Mesenchymal stem cell (in vitro differentiated cells and primary cell): ENCODE data around the gene ISLR2.

Source experiments
- DNase-seq: peaks from one replicate; pipeline ENCODE4 v3.0.0-alpha.2; 2013
- H2AFZ ChIP-seq: one replicate; pipeline ENCODE4 v1.6.1; 2013; ENCODE audit warnings: low read depth, mild to moderate bottlenecking, control low read depth, inconsistent platforms, low read length, moderate library complexity
- H2AK5ac ChIP-seq: 2 replicates; pipeline ENCODE4 v1.6.1; 2013; ENCODE audit warnings: low read length, moderate library complexity, mild to moderate bottlenecking, inconsistent platforms; ENCODE audit not compliant: severe bottlenecking
- H2BK120ac ChIP-seq: one replicate; pipeline ENCODE4 v1.6.1; 2013; ENCODE audit warnings: low read depth, mild to moderate bottlenecking, inconsistent platforms, low read length, moderate library complexity
- H2BK12ac ChIP-seq, 2 experiments: one replicate each; pipeline ENCODE4 v1.6.1; 2013; ENCODE audit warnings: inconsistent platforms in 2 of 2, low read length in 2 of 2, mild to moderate bottlenecking in 2 of 2, moderate library complexity in 2 of 2, control low read depth in 1 of 2
- H2BK15ac ChIP-seq: one replicate; pipeline ENCODE4 v1.6.1; 2013; ENCODE audit warnings: mild to moderate bottlenecking, low read depth, inconsistent platforms; ENCODE audit not compliant: poor library complexity, severe bottlenecking
- H2BK5ac ChIP-seq: 2 replicates; pipeline ENCODE4 v1.6.1; 2013; ENCODE audit warnings: low read depth, mild to moderate bottlenecking, low read length, control low read depth, inconsistent platforms; ENCODE audit not compliant: poor library complexity, severe bottlenecking
- H3K14ac ChIP-seq, 2 experiments: one replicate each; pipeline ENCODE4 v1.6.1; 2013; ENCODE audit warnings: inconsistent platforms in 2 of 2, low read length in 2 of 2, control low read depth in 1 of 2, mild to moderate bottlenecking in 1 of 2, moderate library complexity in 1 of 2
- H3K18ac ChIP-seq, 2 experiments: one replicate each; pipeline ENCODE4 v1.6.1; 2013; ENCODE audit warnings: inconsistent platforms in 2 of 2, low read length in 2 of 2, control low read depth in 1 of 2, low read depth in 1 of 2, mild to moderate bottlenecking in 1 of 2
- H3K23ac ChIP-seq, 2 experiments: one replicate each; pipeline ENCODE4 v1.6.1; 2013; ENCODE audit warnings: inconsistent platforms in 2 of 2, low read length in 2 of 2, mild to moderate bottlenecking in 2 of 2, moderate library complexity in 2 of 2, control low read depth in 1 of 2
- H3K27ac ChIP-seq: 2 replicates; pipeline ENCODE4 v1.5.1; 2013; ENCODE audit warnings: mild to moderate bottlenecking, moderate library complexity, low read length, control low read depth, inconsistent platforms; ENCODE audit not compliant: poor library complexity, severe bottlenecking
- H3K27me3 ChIP-seq, 2 experiments: 2 replicates each; pipeline versions ENCODE4 v1.6.1 to v1.7.0; 2013; ENCODE audit warnings: low read length in 2 of 2, mild to moderate bottlenecking in 2 of 2, moderate library complexity in 2 of 2, control low read depth in 1 of 2, inconsistent platforms in 1 of 2; ENCODE audit not compliant: control insufficient read depth in 1 of 2, insufficient read depth in 1 of 2
- H3K36me3 ChIP-seq, 2 experiments: 2 replicates each; pipeline versions ENCODE4 v1.6.1 to v1.7.0; 2013; ENCODE audit warnings: low read length in 2 of 2, control low read depth in 1 of 2, inconsistent platforms in 1 of 2, low read depth in 1 of 2, mild to moderate bottlenecking in 1 of 2; ENCODE audit not compliant: insufficient read depth in 2 of 2, control insufficient read depth in 1 of 2
- H3K4ac ChIP-seq, 2 experiments: one replicate each; pipeline ENCODE4 v1.6.1; 2013; ENCODE audit warnings: inconsistent platforms in 2 of 2, low read length in 2 of 2, mild to moderate bottlenecking in 2 of 2, moderate library complexity in 2 of 2, control low read depth in 1 of 2, low read depth in 1 of 2
- H3K4me1 ChIP-seq: 2 replicates; pipeline ENCODE4 v1.6.1; 2013; ENCODE audit warnings: low read depth, low read length, control low read depth; ENCODE audit not compliant: control insufficient read depth, insufficient read depth
- H3K4me2 ChIP-seq: 2 replicates; pipeline ENCODE4 v1.6.1; 2013; ENCODE audit warnings: low read length, mild to moderate bottlenecking, inconsistent platforms; ENCODE audit not compliant: poor library complexity, severe bottlenecking
- H3K4me3 ChIP-seq, 2 experiments: 2 replicates each; pipeline versions ENCODE4 v1.5.1 to v1.7.0; 2013; ENCODE audit warnings: low read length in 2 of 2, mild to moderate bottlenecking in 2 of 2, control low read depth in 1 of 2, low read depth in 1 of 2; ENCODE audit not compliant: insufficient read depth in 1 of 2
- H3K79me1 ChIP-seq: replicated peaks from 2 replicates; pipeline ENCODE4 v1.6.1; 2013; ENCODE audit warnings: mild to moderate bottlenecking, control low read depth, low read length, inconsistent platforms; ENCODE audit not compliant: poor library complexity, severe bottlenecking
- H3K9ac ChIP-seq: 2 replicates; pipeline ENCODE4 v1.7.0; 2013; ENCODE audit warnings: mild to moderate bottlenecking, low read length, moderate library complexity
- H3K9me3 ChIP-seq: 2 replicates; pipeline ENCODE4 v1.7.0; 2013; ENCODE audit warnings: mild to moderate bottlenecking, low read length; ENCODE audit not compliant: control insufficient read depth
- H4K8ac ChIP-seq: one replicate; pipeline ENCODE4 v1.6.1; 2013; ENCODE audit warnings: inconsistent platforms, mild to moderate bottlenecking, low read length, moderate library complexity
- H4K91ac ChIP-seq: one replicate; pipeline ENCODE4 v1.6.1; 2013; ENCODE audit warnings: mild to moderate bottlenecking, low read length, inconsistent platforms
- WGBS: methylation state at CpG from one replicate; pipeline ENCODE4 v1.1.7; 2013; ENCODE audit warnings: mixed read lengths; 5-methylcytosine and 5-hydroxymethylcytosine counted together

ISLR2 gene

DNA sequence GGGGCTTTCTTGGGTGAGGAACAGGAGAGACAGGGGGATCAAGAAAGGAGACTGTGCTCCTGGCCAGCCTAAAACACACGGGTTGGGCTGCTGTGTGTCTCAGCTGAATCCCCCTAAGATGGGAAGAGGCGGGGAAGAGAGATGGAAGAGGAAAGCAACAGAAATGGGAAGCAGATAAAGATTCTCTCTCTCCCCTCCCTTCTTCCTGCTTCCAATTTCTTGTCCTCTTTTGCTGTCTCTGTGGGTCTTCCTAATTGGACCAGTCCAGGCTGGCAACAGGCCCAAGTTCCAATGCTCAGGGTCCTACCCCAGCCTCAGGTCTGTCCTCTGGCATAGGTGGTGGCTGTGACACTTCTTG is 7.1 kb downstream of the ISLR2 start:
- H4K8ac ChIP-seq, result no peak overlapping the region
- no peak overlapping the region for H3K4me2 ChIP-seq
- H2AFZ ChIP-seq, result no peak overlapping the region
- no peak overlapping the region for H3K27ac ChIP-seq
- no peak overlapping the region for H4K91ac ChIP-seq
- peaks cover 23% of the 10 kb centered on the region for H3K4me1 ChIP-seq
- no peak overlapping the region for H2BK5ac ChIP-seq
- DNase-seq, result no peak
- H3K79me1 ChIP-seq, result no peaks in the 10 kb centered on the region
- no peak overlapping the region for H2BK15ac ChIP-seq
- WGBS, result 100% methylated on average over 1 of the region's 2 CpGs
- H3K9ac ChIP-seq, result no peak overlapping the region
- no peak overlapping the region for H2BK12ac ChIP-seq
- H3K14ac ChIP-seq, result no peak overlapping the region
- no peak overlapping the region for H3K23ac ChIP-seq
- no peaks in the 10 kb centered on the region for H3K9me3 ChIP-seq
- peaks cover 0 to 14% of the 10 kb centered on the region in 2 experiments for H3K36me3 ChIP-seq
- H3K4me3 ChIP-seq, result no peak overlapping the region
- H2BK120ac ChIP-seq, result no peak overlapping the region
- H3K4ac ChIP-seq, result no peak overlapping the region
- peaks cover 28 to 47% of the 10 kb centered on the region in 2 experiments for H3K27me3 ChIP-seq
- no peak overlapping the region for H2AK5ac ChIP-seq
- no peak overlapping the region for H3K18ac ChIP-seq

DNA sequence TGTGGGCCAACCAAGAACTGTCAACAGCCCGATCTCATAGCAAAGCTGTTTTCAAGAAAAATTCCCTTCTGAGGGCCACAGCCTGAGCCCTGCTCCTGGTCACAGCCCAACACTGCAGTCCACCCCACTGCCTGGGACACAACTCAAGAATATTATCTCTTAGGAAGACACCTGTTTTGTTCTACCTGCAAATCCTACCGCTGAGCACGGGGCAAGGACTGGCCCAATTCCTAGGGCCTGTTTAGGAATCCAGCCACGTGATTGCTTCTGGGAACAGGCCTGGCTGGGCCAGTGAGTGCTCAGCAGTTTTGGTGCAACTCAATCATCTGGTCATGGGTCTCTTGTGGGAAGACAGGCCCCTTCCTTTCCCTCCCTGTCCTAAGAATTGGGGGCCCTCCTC is 8.3 kb downstream of the ISLR2 start:
- peaks cover 23% of the 10 kb centered on the region for H3K4me1 ChIP-seq
- no peak overlapping the region for H3K14ac ChIP-seq
- no peak overlapping the region for H4K91ac ChIP-seq
- H3K9ac ChIP-seq, result no peak overlapping the region
- H3K4ac ChIP-seq, result no peak overlapping the region
- H3K79me1 ChIP-seq, result no peaks in the 10 kb centered on the region
- no peak overlapping the region for H3K4me3 ChIP-seq
- no peak overlapping the region for H3K18ac ChIP-seq
- H2AK5ac ChIP-seq, result no peak overlapping the region
- H4K8ac ChIP-seq, result no peak overlapping the region
- H2AFZ ChIP-seq, result no peak overlapping the region
- H3K36me3 ChIP-seq, result peaks cover 0 to 9% of the 10 kb centered on the region in 2 experiments
- no peak overlapping the region for H2BK5ac ChIP-seq
- H3K23ac ChIP-seq, result no peak overlapping the region
- no peak overlapping the region for H2BK15ac ChIP-seq
- no peak overlapping the region for H2BK12ac ChIP-seq
- no peak overlapping the region for H3K27ac ChIP-seq
- no peak overlapping the region for H3K4me2 ChIP-seq
- WGBS, result 93% methylated on average over 4 of the region's 4 CpGs
- no peak for DNase-seq
- peaks cover 17 to 38% of the 10 kb centered on the region in 2 experiments for H3K27me3 ChIP-seq
- H2BK120ac ChIP-seq, result no peak overlapping the region
- no peaks in the 10 kb centered on the region for H3K9me3 ChIP-seq

DNA sequence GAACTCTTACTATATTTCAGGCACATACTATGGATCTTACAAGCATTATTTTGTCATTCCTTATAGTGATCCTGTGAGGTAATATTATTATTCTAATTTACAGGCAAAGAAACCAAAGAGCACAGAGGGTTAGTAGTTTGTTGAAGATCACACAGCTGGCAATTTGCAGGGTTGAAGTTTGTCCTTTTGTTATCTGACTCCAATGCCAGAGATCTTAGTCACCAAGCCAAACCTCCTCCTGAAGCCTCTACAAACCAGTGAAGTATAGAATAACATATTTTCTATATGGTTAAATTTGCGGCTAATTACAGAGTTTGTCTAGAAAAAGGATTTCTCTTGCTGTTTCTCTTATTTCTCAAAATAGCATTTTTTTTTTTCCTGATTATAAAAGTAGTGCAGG is 11.2 kb downstream of the ISLR2 start:
- H3K9ac ChIP-seq, result no peak overlapping the region
- H3K23ac ChIP-seq, result no peak overlapping the region
- peaks cover 0 to 32% of the 10 kb centered on the region in 2 experiments for H3K27me3 ChIP-seq
- H3K4me3 ChIP-seq, result no peak overlapping the region
- H3K27ac ChIP-seq, result no peak overlapping the region
- peaks cover 9% of the 10 kb centered on the region for H3K4me1 ChIP-seq
- H4K8ac ChIP-seq, result no peak overlapping the region
- no peaks in the 10 kb centered on the region for H3K36me3 ChIP-seq
- no peak overlapping the region for H3K14ac ChIP-seq
- no peak overlapping the region for H2BK120ac ChIP-seq
- H2AK5ac ChIP-seq, result no peak overlapping the region
- DNase-seq, result no peak
- no CpG with 5 or more reads among the region's 1 CpG for WGBS
- no peak overlapping the region for H2BK5ac ChIP-seq
- no peak overlapping the region for H3K4me2 ChIP-seq
- peaks cover 6% of the 10 kb centered on the region for H3K9me3 ChIP-seq
- H3K18ac ChIP-seq, result no peak overlapping the region
- no peak overlapping the region for H4K91ac ChIP-seq
- H2BK15ac ChIP-seq, result no peak overlapping the region
- H2AFZ ChIP-seq, result no peak overlapping the region
- no peak overlapping the region for H3K4ac ChIP-seq
- H2BK12ac ChIP-seq, result no peak overlapping the region
- no peaks in the 10 kb centered on the region for H3K79me1 ChIP-seq

DNA sequence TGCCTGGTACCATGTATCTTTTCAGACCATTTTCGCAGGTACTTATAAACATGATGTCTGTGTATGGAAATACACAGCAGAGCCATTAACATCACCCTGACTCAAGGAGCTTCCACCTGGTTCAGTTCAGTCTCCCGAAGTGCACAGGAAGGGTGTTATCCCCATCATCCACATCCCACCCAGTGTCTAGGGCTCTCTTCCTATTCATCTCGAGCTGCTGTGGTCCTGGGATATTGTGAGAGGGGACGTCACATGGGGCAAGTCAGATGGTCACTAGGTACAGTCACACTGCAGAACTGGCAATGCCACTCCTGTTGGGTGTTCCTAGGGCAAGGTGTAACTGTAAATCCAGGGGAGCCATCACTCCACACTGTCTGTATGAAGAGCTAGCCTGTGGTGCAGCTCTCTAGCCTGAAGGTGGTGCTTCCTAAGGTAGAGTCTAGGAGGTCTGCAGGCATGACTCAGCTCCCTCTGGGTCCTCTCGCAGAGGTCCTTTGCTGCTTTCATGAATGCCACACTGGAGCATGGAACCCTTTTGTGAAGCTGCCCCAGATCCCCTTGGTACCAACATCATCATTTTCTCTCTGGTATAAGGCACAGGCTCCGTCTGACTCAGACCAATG is 13.9 kb downstream of the ISLR2 start:
- Histone ChIP-seq H2BK12ac (no peak overlapping the region), H4K91ac (no peak overlapping the region), H3K27ac (no peak overlapping the region), H2BK5ac (no peak overlapping the region), H2BK120ac (no peak overlapping the region), H3K4me1 (peaks cover 3% of the 10 kb centered on the region), H2AFZ (no peak overlapping the region), H4K8ac (no peak overlapping the region), H3K27me3 (peaks cover 7 to 24% of the 10 kb centered on the region in 2 experiments), H3K36me3 (no peaks in the 10 kb centered on the region), H3K9ac (no peak overlapping the region), H3K23ac (no peak overlapping the region), H3K4me2 (no peak overlapping the region), H3K79me1 (no peaks in the 10 kb centered on the region), H3K4ac (no peak overlapping the region), H2BK15ac (no peak overlapping the region), H3K4me3 (no peak overlapping the region), H3K18ac (no peak overlapping the region), H2AK5ac (no peak overlapping the region), H3K14ac (no peak overlapping the region), H3K9me3 (peaks cover 14% of the 10 kb centered on the region)
- no peak for DNase-seq
- WGBS, result 72% methylated on average over 5 of the region's 6 CpGs
